Peyer's patch (tissue), 4 donors: ENCODE measurements around the gene AHI1. TPM values are rescaled to one million over a fixed set of nuclear protein-coding genes. Genes with fewer than 3 reads are reported as not detected.

ENCODE experiments used
- DNase-seq, 3 donors: peaks; one replicate each; pipeline ENCODE4 v3.0.0-alpha.2; 2017 to 2019
- H3K27ac ChIP-seq, 4 donors: fragments of 200-600 bp; sonication (generic); one replicate each; pipeline ENCODE4 v1.5.1; 2016 to 2019
- H3K27me3 ChIP-seq, 2 donors: fragments of 200-600 bp; sonication (generic); one replicate each; pipeline ENCODE4 v1.5.1; 2019
- H3K36me3 ChIP-seq, 3 donors: fragments of 200-600 bp; sonication (generic); one replicate each; pipeline ENCODE4 v1.5.1; 2016 to 2019
- H3K4me1 ChIP-seq, 4 donors: fragments of 200-600 bp; sonication (generic); one replicate each; pipeline ENCODE4 v1.5.1; 2016 to 2019
- H3K4me3 ChIP-seq, 4 donors: fragments of 200-600 bp; sonication (generic); 1 replicate in 3 of 4; 2 replicates in 1 of 4; pipeline ENCODE4 v1.5.1; 2016 to 2019; ENCODE audit warnings: mild to moderate bottlenecking in 1 of 4
- H3K9me3 ChIP-seq, 4 donors: fragments of 200-600 bp; sonication (generic); one replicate each; pipeline ENCODE4 v1.5.1; 2016 to 2019; ENCODE audit warnings: mild to moderate bottlenecking in 1 of 4
- CTCF ChIP-seq, 6 experiments: fragments of 450-650 bp in 4 of 6; fragments of 200-600 bp in 2 of 6; sonication (generic) in 1 of 6; IDR thresholded peaks; one replicate each; pipeline ENCODE4 v1.5.1; 2017 to 2019; ENCODE audit warnings: antibody characterized with exemption in 6 of 6, mild to moderate bottlenecking in 3 of 6, moderate library complexity in 1 of 6
- POLR2A ChIP-seq, 2 donors: fragments of 450-650 bp; IDR thresholded peaks; one replicate each; pipeline ENCODE4 v1.5.1; 2017; ENCODE audit warnings: antibody characterized with exemption in 2 of 2, mild to moderate bottlenecking in 2 of 2, moderate library complexity in 2 of 2
- total RNA-seq, 4 donors: library from RNA; depleted of rRNA; stranded (reverse); fragments of >200 nt; gene quantifications; one replicate each; pipeline ENCODE4 v1.1.0, GENCODE V29; 2016

The AHI1 gene
- total RNA-seq, 4 donors from 2014 or later: 4.4 to 141 (median 17.6) TPM

- no peak for DNase-seq
- Histone ChIP-seq H3K36me3 (no peaks in the 10 kb centered on the region), H3K27me3 (no peaks in the 10 kb centered on the region), H3K4me1 (no peaks in the 10 kb centered on the region), H3K27ac (no peak overlapping the region), H3K9me3 (no peaks in the 10 kb centered on the region), H3K4me3 (no peak overlapping the region)
- TF ChIP-seq CTCF (IDR thresholded peaks at IDR 0.05) (no peak), POLR2A (IDR thresholded peaks at IDR 0.05) (no peak)
These were observed 79.3 kb downstream of the AHI1 start for GRCh38 chr6:135418040-135418760.

GRCh38 chr6:135412761-135413160 lies 84.8 kb downstream of the AHI1 start:
- DNase-seq: no peak
- TF ChIP-seq CTCF (IDR thresholded peaks at IDR 0.05): no peak
- TF ChIP-seq POLR2A (IDR thresholded peaks at IDR 0.05): no peak
- H3K4me3 ChIP-seq: no peak overlapping the region

GRCh38 chr6:135411849-135412248 lies 85.7 kb downstream of the AHI1 start:
- H3K36me3 ChIP-seq: peaks cover 0 to 8% (median 0%) of the 10 kb centered on the region in 3 donors
- DNase-seq: no peak
- TF ChIP-seq POLR2A (IDR thresholded peaks at IDR 0.05) (no peak), CTCF (IDR thresholded peaks at IDR 0.05) (no peak)
- no peaks in the 10 kb centered on the region for H3K4me1 ChIP-seq
- H3K27ac ChIP-seq: no peak overlapping the region
- no peaks in the 10 kb centered on the region for H3K27me3 ChIP-seq
- no peak overlapping the region for H3K4me3 ChIP-seq
- no peaks in the 10 kb centered on the region for H3K9me3 ChIP-seq

More at GRCh38 chr6:135412761-135413160, 84.8 kb downstream of the AHI1 start:
- H3K36me3 ChIP-seq: peaks cover 0 to 8% (median 0%) of the 10 kb centered on the region in 3 donors
- no peak overlapping the region for H3K27ac ChIP-seq
- H3K27me3 ChIP-seq: no peaks in the 10 kb centered on the region
- no peaks in the 10 kb centered on the region for H3K9me3 ChIP-seq
- H3K4me1 ChIP-seq: no peaks in the 10 kb centered on the region

GRCh38 chr6:135411339-135411738 lies 86.2 kb downstream of the AHI1 start:
- peaks cover 0 to 8% (median 0%) of the 10 kb centered on the region in 3 donors for H3K36me3 ChIP-seq
- H3K4me3 ChIP-seq: no peak overlapping the region
- H3K27me3 ChIP-seq: no peaks in the 10 kb centered on the region
- H3K27ac ChIP-seq: no peak overlapping the region
- DNase-seq: no peak
- no peaks in the 10 kb centered on the region for H3K4me1 ChIP-seq
- TF ChIP-seq CTCF (IDR thresholded peaks at IDR 0.05): peak in 3 of 6 experiments; percentile 37 to 46 (median 39)
- TF ChIP-seq POLR2A (IDR thresholded peaks at IDR 0.05): no peak
- no peaks in the 10 kb centered on the region for H3K9me3 ChIP-seq

- TF ChIP-seq POLR2A (IDR thresholded peaks at IDR 0.05) (no peak), CTCF (IDR thresholded peaks at IDR 0.05) (no peak)
- H3K4me3 ChIP-seq: no peak overlapping the region
- no peak overlapping the region for H3K27ac ChIP-seq
- H3K9me3 ChIP-seq: no peaks in the 10 kb centered on the region
- H3K36me3 ChIP-seq: peaks cover 0 to 8% (median 0%) of the 10 kb centered on the region in 3 donors
- no peaks in the 10 kb centered on the region for H3K27me3 ChIP-seq
- no peaks in the 10 kb centered on the region for H3K4me1 ChIP-seq
- no peak for DNase-seq
These were observed 86.7 kb downstream of the AHI1 start for GRCh38 chr6:135410856-135411255.
